Upper lobe of right lung (tissue), 1 donor: ENCODE measurements around the gene GPS1. TPM values are rescaled to one million over a fixed set of nuclear protein-coding genes. Genes with fewer than 3 reads are reported as not detected.

Source experiments
- ATAC-seq: fragments of 200-7000 bp; cut with Tn5 transposase; one replicate; pipeline ENCODE4 v1.9.1; 2020; ENCODE audit warnings: mild to moderate bottlenecking, moderate library complexity
- DNase-seq: peaks from one replicate; pipeline ENCODE4 v3.0.0-alpha.2; 2020
- H3K27ac ChIP-seq: fragments of 200-600 bp; one replicate; pipeline ENCODE4 v1.8.0; 2022
- H3K27me3 ChIP-seq: fragments of 200-600 bp; one replicate; pipeline ENCODE4 v1.8.0; 2022; ENCODE audit warnings: mild to moderate bottlenecking
- H3K36me3 ChIP-seq: fragments of 200-600 bp; one replicate; pipeline ENCODE4 v1.8.0; 2022
- H3K4me1 ChIP-seq: fragments of 200-600 bp; one replicate; pipeline ENCODE4 v1.8.0; 2022
- H3K4me3 ChIP-seq: fragments of 200-600 bp; one replicate; pipeline ENCODE4 v1.8.0; 2022; ENCODE audit warnings: mild to moderate bottlenecking
- H3K9me3 ChIP-seq: fragments of 200-600 bp; one replicate; pipeline ENCODE4 v1.8.0; 2022
- intact Hi-C: fragments of 100-400 bp; cut with DNase I; formaldehyde crosslinking; loops from one replicate; pipeline ENCODE4 v1.11.0; 2022
- total RNA-seq: library from RNA; stranded (reverse); fragmentation: NEBNext Ultra II Directional; extraction: Animal tissue kit (Norgen Biotek cat#: 25700); gene quantifications from one replicate; pipeline ENCODE4 v1.2.1, GENCODE V29; 2021
- TF ChIP-seq, protein P1 (sequence below): fragments of 200-600 bp; IDR thresholded peaks from one replicate; pipeline ENCODE4 v1.8.0; 2022; ENCODE audit warnings: antibody characterized with exemption
- donor health status: DM: no; HTN: yes; CAD: no; lungs with severe emphysema.

Gene GPS1
- total RNA-seq, 1 donor from 2014 or later: 78.0 TPM

DNA sequence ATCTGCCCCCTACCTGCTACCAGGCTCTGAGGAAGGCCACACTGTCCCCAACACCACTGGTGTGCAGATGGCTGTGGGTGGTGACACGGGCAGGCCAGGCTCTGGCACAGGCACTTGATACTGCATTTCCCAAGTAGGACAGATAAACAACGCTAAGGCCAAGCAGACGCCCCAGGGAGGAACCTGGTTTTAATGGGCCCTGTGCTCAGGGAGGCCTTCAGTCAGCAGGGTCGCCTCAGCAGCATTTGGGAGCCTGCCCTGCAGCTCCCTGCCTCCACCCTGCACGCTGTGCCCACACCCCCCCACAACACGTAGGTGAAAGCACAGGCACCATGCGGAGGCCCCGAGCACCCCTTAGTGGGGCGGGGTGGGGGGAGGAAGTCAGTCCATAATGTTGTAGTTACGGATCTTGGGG lies 49.6 kb downstream of the GPS1 start:
- H3K4me1 ChIP-seq: peaks cover 41% of the 10 kb centered on the region
- DNase-seq: no peak
- no peak overlapping the region for H3K4me3 ChIP-seq
- no peak for ATAC-seq
- no peaks in the 10 kb centered on the region for H3K36me3 ChIP-seq
- intact Hi-C loops: no loop called here
- TF ChIP-seq, protein P1, sequence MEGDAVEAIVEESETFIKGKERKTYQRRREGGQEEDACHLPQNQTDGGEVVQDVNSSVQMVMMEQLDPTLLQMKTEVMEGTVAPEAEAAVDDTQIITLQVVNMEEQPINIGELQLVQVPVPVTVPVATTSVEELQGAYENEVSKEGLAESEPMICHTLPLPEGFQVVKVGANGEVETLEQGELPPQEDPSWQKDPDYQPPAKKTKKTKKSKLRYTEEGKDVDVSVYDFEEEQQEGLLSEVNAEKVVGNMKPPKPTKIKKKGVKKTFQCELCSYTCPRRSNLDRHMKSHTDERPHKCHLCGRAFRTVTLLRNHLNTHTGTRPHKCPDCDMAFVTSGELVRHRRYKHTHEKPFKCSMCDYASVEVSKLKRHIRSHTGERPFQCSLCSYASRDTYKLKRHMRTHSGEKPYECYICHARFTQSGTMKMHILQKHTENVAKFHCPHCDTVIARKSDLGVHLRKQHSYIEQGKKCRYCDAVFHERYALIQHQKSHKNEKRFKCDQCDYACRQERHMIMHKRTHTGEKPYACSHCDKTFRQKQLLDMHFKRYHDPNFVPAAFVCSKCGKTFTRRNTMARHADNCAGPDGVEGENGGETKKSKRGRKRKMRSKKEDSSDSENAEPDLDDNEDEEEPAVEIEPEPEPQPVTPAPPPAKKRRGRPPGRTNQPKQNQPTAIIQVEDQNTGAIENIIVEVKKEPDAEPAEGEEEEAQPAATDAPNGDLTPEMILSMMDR: no peak
- H3K27me3 ChIP-seq: no peaks in the 10 kb centered on the region
- H3K9me3 ChIP-seq: no peaks in the 10 kb centered on the region
- no peak overlapping the region for H3K27ac ChIP-seq

DNA sequence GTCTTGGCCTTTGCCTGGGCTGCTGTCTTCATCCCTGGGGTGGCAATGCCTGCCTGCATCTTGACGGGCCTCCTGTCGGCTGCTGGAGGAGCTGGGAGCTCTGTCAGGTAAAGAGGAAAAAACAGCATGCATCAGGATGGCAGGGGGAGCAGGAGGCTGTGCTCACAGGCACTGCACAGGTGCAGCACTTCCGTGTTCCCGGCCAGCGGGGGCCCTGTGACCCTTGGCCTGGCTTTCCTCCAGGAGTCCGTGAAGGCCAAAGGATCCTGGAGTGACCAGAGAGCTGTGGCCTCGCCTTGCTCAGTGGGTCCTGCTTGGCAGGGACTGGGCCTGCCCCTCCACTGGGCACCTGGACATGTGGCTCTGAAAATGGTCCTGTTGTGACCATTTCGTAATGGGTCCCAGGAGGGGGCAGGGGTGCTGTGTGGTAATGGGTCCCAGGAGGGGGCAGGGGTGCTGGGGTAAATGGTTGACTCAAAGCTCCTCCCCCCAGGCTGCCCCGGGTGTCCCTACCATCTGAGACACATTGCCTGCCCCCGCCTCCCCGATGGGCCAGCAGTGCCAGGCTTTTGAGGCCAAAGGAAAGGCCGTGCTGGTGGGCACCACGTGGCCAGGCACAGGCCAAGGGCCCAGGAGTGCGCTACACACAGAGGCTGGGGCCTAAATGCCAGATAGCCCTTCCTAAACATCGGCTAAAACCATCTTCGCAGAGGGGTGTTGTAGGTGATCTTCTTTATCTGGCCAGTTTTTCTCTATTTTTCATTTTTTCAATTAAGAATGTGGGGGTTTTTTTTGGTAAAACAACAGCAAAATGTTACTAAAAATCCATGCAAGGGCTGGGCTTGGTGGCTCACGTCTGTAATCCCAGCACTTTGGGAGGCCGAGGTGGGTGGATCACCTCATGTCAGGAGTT lies 50.3 kb downstream of the GPS1 start:
- ATAC-seq (no peak), DNase-seq (no peak)
- H3K27me3 ChIP-seq: no peaks in the 10 kb centered on the region
- no peak overlapping the region for H3K27ac ChIP-seq
- H3K9me3 ChIP-seq: no peaks in the 10 kb centered on the region
- no peaks in the 10 kb centered on the region for H3K36me3 ChIP-seq
- no peak overlapping the region for H3K4me3 ChIP-seq
- H3K4me1 ChIP-seq: peaks cover 41% of the 10 kb centered on the region
- intact Hi-C loops: no loop called here
- TF ChIP-seq, protein P1: no peak

DNA sequence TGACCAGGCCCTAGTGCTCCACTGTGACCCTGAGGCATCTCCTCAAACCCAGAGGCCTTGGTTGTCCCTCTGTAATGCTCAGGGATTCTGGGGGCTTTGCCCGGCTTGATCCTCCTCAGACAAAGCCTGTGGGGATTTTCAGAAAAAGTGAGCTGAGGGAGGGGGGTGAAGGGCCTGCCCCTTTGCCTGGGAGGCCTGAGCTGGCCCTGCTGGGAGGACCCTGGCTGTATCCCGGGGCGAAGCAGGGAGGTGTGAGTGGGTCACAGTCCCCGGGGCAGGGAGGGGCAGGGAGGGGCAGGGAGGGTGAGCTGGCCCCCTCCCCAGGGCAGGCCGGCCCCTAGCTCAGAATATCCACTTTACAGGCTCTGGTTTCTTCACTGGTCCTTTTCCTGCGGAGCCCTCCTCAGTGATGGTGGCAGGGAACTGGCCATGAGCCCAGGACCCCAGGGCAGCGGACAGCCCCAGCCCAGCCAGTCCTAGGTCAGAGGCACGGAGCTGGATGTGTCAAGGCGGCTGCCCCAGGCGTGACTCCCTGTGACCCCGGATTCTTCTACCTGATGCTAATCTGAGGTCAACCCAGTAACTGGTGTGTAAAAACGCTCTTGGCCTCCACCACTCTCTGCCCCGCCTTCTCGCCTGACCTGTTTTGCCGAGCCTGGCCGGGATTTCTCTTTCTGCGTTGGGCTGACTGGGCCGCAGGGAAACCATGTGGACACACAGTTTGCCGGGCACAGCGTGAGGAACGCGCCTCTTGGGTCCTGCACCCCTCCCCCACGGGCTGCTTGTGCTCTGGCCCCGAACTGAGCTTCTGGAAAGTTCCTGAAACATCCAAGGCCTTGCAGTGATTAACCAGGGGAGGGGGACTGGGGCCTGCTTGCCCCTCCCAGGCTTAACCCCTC lies 52.1 kb downstream of the GPS1 start:
- Histone ChIP-seq H3K27me3 (no peaks in the 10 kb centered on the region), H3K4me3 (no peak overlapping the region), H3K36me3 (no peaks in the 10 kb centered on the region), H3K27ac (peak overlapping the region; percentile 90), H3K4me1 (peaks cover 55% of the 10 kb centered on the region), H3K9me3 (no peaks in the 10 kb centered on the region)
- ATAC-seq (peak; percentile 56), DNase-seq (peak; percentile 89)
- TF ChIP-seq, protein P1: no peak
- intact Hi-C loops: no loop called here

DNA sequence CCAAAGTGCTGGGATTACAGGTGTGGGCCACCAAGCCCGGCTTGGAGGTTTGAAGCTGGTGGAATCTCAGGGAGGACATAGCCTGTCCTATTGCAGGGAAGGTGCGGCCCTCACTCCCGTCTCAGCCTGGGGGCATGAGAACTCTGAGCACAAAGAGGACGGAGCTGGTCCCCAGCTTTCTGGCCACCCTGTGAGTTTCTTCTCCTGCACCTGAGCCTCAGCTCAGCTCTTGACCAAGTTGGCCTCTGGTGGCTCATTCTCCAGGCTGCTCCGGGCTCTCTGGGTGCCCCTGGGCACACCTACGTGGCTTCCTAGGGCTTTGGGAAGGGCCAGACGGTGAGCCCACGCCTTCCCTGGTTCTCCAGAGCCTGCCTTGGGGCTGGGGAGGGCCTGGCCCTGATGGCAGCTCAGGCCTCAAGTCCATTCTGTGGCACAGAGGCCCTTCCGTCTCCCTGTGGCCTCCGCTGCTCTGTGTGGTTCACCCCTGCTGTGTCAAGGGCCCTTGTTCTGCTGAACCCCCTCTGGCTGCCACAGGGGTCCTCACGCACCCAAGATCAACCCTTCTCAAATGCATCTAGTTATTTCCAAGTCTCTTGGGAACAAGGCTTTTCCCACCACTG lies 53.2 kb downstream of the GPS1 start:
- DNase-seq (no peak), ATAC-seq (no peak)
- Histone ChIP-seq H3K4me3 (no peak overlapping the region), H3K9me3 (no peaks in the 10 kb centered on the region), H3K27me3 (no peaks in the 10 kb centered on the region), H3K36me3 (no peaks in the 10 kb centered on the region), H3K4me1 (peaks cover 46% of the 10 kb centered on the region), H3K27ac (peak overlapping the region; percentile 90)
- intact Hi-C loops: no loop called here
- TF ChIP-seq, protein P1: no peak

DNA sequence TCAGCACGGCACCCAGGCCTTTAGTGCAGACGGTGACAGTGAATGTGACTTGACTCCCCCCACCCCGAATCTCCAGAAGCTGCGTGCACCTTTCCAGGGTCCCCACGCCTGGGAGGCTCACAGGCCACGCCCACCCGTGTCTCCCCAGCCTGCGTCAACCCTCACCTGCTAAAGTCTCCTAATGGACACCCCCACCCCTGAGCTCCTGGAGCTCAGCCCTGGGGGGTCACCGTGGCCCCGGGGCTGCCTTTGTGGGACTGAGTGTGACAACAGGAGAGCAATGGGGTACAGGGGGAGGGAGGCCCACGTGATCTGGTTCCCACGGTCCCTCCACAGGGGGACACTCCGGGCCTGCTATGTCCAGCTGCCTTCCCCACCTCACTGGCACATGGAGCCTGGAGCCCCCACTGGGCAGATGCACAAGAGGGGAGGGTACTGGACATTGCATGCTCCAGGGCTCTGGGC lies 53.8 kb downstream of the GPS1 start:
- Histone ChIP-seq H3K4me1 (peaks cover 44% of the 10 kb centered on the region), H3K27me3 (no peaks in the 10 kb centered on the region), H3K36me3 (no peaks in the 10 kb centered on the region), H3K9me3 (no peaks in the 10 kb centered on the region), H3K27ac (peak overlapping the region; percentile 90), H3K4me3 (peak overlapping the region; percentile 41)
- intact Hi-C loops: no loop called here
- TF ChIP-seq, protein P1: no peak
- no peak for DNase-seq
- no peak for ATAC-seq
